CD14-positive monocyte (primary cell): ENCODE results near the gene AGAP1. TPM values are rescaled to one million over a fixed set of nuclear protein-coding genes. Genes with fewer than 3 reads are reported as not detected.

Experiments used
- DNase-seq, 3 donors: peaks; one replicate each; pipeline ENCODE4 v3.0.0-alpha.2; 2011 to 2022
- H2AFZ ChIP-seq: 2 replicates; pipeline ENCODE4 v1.6.0; 2012; ENCODE audit warnings: mild to moderate bottlenecking, low read depth, low read length, inconsistent platforms; ENCODE audit not compliant: insufficient read depth, poor library complexity, severe bottlenecking
- H3K27ac ChIP-seq, 2 donors: 1 replicate in 1 of 2; 2 replicates in 1 of 2; pipeline ENCODE4 v1.5.1; 2012 to 2013; ENCODE audit warnings: low read length in 2 of 2, control low read depth in 1 of 2, inconsistent platforms in 1 of 2, low read depth in 1 of 2, mild to moderate bottlenecking in 1 of 2
- H3K27me3 ChIP-seq, 2 donors: one replicate each; pipeline versions ENCODE4 v1.6.0 to v1.6.1; 2011 to 2013; ENCODE audit warnings: low read length in 2 of 2; ENCODE audit not compliant: control insufficient read depth in 2 of 2, insufficient read depth in 2 of 2
- H3K36me3 ChIP-seq, 2 donors: replicated peaks in 1 of 2; 1 replicate in 1 of 2; 2 replicates in 1 of 2; pipeline versions ENCODE4 v1.5.1 to v1.6.1; 2012 to 2013; ENCODE audit warnings: low read length in 2 of 2, control low read depth in 1 of 2, inconsistent platforms in 1 of 2, mild to moderate bottlenecking in 1 of 2; ENCODE audit not compliant: insufficient read depth in 2 of 2, control insufficient read depth in 1 of 2
- H3K4me1 ChIP-seq, 2 donors: 1 replicate in 1 of 2; 2 replicates in 1 of 2; pipeline versions ENCODE4 v1.5.1 to v1.6.1; 2012 to 2013; ENCODE audit warnings: low read length in 2 of 2, control low read depth in 1 of 2, inconsistent platforms in 1 of 2, mild to moderate bottlenecking in 1 of 2, moderate library complexity in 1 of 2; ENCODE audit not compliant: insufficient read depth in 2 of 2, control insufficient read depth in 1 of 2
- H3K4me2 ChIP-seq: replicated peaks from 2 replicates; pipeline ENCODE3; 2012; ENCODE audit warnings: low read length, moderate library complexity, mild to moderate bottlenecking; ENCODE audit not compliant: poor library complexity, severe bottlenecking; ENCODE audit errors: extremely low read depth
- H3K4me3 ChIP-seq, 3 experiments: fragments of 200-600 bp in 1 of 3; sonication (generic) in 1 of 3; replicated peaks in 1 of 3; 1 replicate in 2 of 3; 2 replicates in 1 of 3; pipeline ENCODE4 v1.5.1; 2011 to 2013; ENCODE audit warnings: low read length in 3 of 3, mild to moderate bottlenecking in 3 of 3, control low read depth in 2 of 3, low read depth in 2 of 3, inconsistent platforms in 1 of 3, moderate library complexity in 1 of 3
- H3K79me2 ChIP-seq: 2 replicates; pipeline ENCODE4 v1.6.0; 2012; ENCODE audit warnings: mild to moderate bottlenecking, control low read depth, inconsistent platforms, low read length, moderate library complexity; ENCODE audit not compliant: insufficient read depth
- H3K9ac ChIP-seq: 2 replicates; pipeline ENCODE4 v1.6.0; 2017; ENCODE audit warnings: low read length, mild to moderate bottlenecking; ENCODE audit not compliant: insufficient read depth, poor library complexity, severe bottlenecking
- H3K9me3 ChIP-seq, 2 donors: replicated peaks in 1 of 2; 1 replicate in 1 of 2; 2 replicates in 1 of 2; pipeline versions ENCODE4 v1.5.1 to v1.6.1; 2012 to 2013; ENCODE audit warnings: low read length in 2 of 2, control low read depth in 1 of 2; ENCODE audit not compliant: control insufficient read depth in 1 of 2, insufficient read depth in 1 of 2
- H4K20me1 ChIP-seq: 2 replicates; pipeline ENCODE4 v1.6.0; 2012; ENCODE audit warnings: mild to moderate bottlenecking, low read length, control low read depth, moderate library complexity; ENCODE audit not compliant: insufficient read depth
- H3K27ac Mint-ChIP-seq, 7 donors: one replicate each; pipeline ENCODE4 v1.8.0; 2020; ENCODE audit warnings: mild to moderate bottlenecking in 7 of 7, mixed read lengths in 7 of 7, moderate library complexity in 6 of 7, inconsistent platforms in 2 of 7
- H3K27me3 Mint-ChIP-seq, 3 donors: one replicate each; pipeline ENCODE4 v1.8.0; 2021 to 2022; ENCODE audit warnings: low read depth in 3 of 3, mild to moderate bottlenecking in 3 of 3, mixed read lengths in 3 of 3, moderate library complexity in 3 of 3, inconsistent platforms in 1 of 3
- H3K36me3 Mint-ChIP-seq, 2 donors: one replicate each; pipeline ENCODE4 v1.8.0; 2020; ENCODE audit warnings: mixed read lengths in 2 of 2, inconsistent platforms in 1 of 2, mild to moderate bottlenecking in 1 of 2
- H3K4me1 Mint-ChIP-seq: one replicate; pipeline ENCODE4 v1.8.0; 2020; ENCODE audit warnings: mild to moderate bottlenecking, mixed read lengths
- H3K4me3 Mint-ChIP-seq, 2 donors: one replicate each; pipeline ENCODE4 v1.8.0; 2020; ENCODE audit warnings: mild to moderate bottlenecking in 2 of 2, mixed read lengths in 2 of 2, moderate library complexity in 1 of 2
- H3K9me3 Mint-ChIP-seq, 7 donors: one replicate each; pipeline ENCODE4 v1.8.0; 2020 to 2022; ENCODE audit warnings: mixed read lengths in 7 of 7, mild to moderate bottlenecking in 6 of 7, moderate library complexity in 6 of 7, inconsistent platforms in 2 of 7
- WGBS: methylation state at CpG from one replicate; pipeline ENCODE4 v1.1.5; 2013; ENCODE audit warnings: missing lambda C conversion rate; ENCODE audit not compliant: insufficient coverage; 5-methylcytosine and 5-hydroxymethylcytosine counted together
- intact Hi-C, 2 donors: fragments of 100-400 bp; cut with micrococcal nuclease; formaldehyde crosslinking; loops; one replicate each; pipeline versions ENCODE4 v1.15.0 to v1.15.1; 2023
- polyA plus RNA-seq, 3 donors: library from polyadenylated mRNA; depleted of rRNA in 1 of 3; unstranded in 2 of 3; stranded (reverse) in 1 of 3; fragments of 300-500 nt in 2 of 3; fragments of >200 nt in 1 of 3; fragmentation: Illumina TruSeq in 2 of 3; gene quantifications; 1 replicate in 2 of 3; 2 replicates in 1 of 3; pipeline ENCODE4 v1.2.3, GENCODE V29; 2012 to 2021
- TF ChIP-seq, protein P1 (sequence below): fragments of 200-600 bp; IDR thresholded peaks from one replicate; pipeline ENCODE4 v1.8.0; 2022; ENCODE audit warnings: antibody characterized with exemption, mild to moderate bottlenecking

Gene AGAP1
- polyA plus RNA-seq, 3 donors: 0.12 TPM; not detected in 2

DNA sequence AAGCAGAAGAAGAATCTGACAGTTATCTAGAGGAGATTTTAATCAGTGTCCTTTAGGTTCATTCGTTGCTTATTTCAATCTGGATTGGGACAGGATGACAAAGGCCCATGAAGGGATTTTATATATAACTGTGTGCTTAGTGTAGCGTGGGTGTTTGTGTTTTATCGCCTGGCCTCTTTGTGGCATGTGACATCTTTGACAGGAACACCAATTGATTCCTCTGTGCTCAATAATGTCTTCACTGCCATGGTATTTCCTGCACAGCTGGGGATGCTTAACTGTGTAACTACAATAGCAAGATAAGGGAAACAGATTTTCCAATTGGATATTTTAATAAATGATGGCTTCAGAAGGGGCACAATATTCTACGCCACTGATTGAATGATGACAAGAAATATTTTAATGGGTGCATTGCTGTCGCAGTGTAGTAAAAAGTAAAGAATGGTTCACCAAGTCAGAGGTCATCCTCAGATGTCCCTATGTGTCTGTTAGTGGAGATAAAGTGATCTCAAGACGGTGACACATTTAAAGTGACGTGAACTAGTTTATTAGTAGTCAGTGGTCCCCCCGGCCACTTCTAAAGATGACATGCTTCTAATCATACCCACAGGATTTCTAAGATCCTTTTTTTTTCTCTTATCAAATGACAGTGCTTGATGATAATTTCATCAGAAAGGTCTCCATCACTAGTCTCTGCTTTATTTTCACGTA, 160.4 kb downstream of the AGAP1 start:
- Histone ChIP-seq H3K4me1 (no peaks in the 10 kb centered on the region), H2AFZ (no peak overlapping the region), H3K4me3 (no peak overlapping the region), H3K79me2 (no peaks in the 10 kb centered on the region), H3K27ac (no peak overlapping the region), H3K27me3 (peaks cover 3 to 25% of the 10 kb centered on the region in 2 donors), H3K4me2 (no peak overlapping the region), H3K36me3 (no peaks in the 10 kb centered on the region), H3K9ac (no peak overlapping the region), H4K20me1 (no peaks in the 10 kb centered on the region), H3K9me3 (peaks cover 0 to 5% of the 10 kb centered on the region in 2 donors)
- 100% methylated on average over 1 of the region's 9 CpGs for WGBS
- Mint-ChIP-seq H3K27ac (no peak overlapping the region), H3K36me3 (no peaks in the 10 kb centered on the region), H3K9me3 (peaks cover 0 to 4% (median 0%) of the 10 kb centered on the region in 7 donors), H3K4me1 (no peaks in the 10 kb centered on the region), H3K4me3 (no peak overlapping the region), H3K27me3 (peaks cover 21 to 32% (median 28%) of the 10 kb centered on the region in 3 donors)
- DNase-seq: no peak
- TF ChIP-seq, protein P1, sequence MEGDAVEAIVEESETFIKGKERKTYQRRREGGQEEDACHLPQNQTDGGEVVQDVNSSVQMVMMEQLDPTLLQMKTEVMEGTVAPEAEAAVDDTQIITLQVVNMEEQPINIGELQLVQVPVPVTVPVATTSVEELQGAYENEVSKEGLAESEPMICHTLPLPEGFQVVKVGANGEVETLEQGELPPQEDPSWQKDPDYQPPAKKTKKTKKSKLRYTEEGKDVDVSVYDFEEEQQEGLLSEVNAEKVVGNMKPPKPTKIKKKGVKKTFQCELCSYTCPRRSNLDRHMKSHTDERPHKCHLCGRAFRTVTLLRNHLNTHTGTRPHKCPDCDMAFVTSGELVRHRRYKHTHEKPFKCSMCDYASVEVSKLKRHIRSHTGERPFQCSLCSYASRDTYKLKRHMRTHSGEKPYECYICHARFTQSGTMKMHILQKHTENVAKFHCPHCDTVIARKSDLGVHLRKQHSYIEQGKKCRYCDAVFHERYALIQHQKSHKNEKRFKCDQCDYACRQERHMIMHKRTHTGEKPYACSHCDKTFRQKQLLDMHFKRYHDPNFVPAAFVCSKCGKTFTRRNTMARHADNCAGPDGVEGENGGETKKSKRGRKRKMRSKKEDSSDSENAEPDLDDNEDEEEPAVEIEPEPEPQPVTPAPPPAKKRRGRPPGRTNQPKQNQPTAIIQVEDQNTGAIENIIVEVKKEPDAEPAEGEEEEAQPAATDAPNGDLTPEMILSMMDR: no peak
- intact Hi-C loops: no loop called here

DNA sequence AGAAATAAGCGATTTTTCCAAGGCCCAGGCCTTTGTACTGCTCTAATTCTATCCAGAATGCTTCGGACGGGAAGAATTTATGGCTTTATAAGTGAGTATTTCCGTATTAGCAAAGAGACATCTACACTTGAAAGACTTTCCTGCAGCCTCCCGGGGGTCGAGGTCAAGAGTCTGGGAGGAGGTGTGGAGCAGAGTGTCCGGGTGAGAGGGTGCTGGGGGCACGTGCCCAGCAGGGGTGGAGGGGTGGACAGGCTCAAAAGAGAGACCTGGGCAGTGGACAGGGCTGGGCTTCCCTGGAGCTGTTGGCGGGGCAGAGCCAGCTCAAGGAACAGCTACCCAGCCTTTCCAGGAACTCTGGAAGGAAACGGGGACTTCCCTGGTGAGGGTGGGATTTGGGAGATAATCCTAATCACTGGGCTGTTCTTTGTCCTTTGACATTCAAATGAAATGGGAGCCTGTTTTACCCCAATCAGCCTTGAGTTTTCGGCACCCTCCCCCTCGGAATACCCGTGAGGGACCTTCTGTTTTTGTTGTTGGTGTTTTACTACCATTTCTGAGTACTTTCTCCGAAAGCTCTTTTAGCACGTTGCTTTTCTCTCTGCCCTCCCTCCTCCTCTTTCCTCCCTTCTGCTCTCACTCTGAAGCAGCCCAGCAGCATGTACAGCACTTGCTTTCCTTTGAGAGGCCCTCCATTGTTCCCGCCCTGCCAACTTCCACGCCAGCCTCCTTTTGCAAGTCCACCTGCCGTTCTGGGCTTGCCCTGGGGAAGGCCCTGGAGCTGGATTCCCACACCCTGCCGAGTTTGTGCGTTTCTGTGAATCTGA, 164.7 kb downstream of the AGAP1 start:
- TF ChIP-seq, protein P1: no peak
- no peak overlapping the region for H2AFZ ChIP-seq
- Mint-ChIP-seq H3K4me3 (peak overlapping the region in 1 of 2 donors; percentile 47), H3K27me3 (peaks cover 33 to 47% (median 37%) of the 10 kb centered on the region in 3 donors), H3K36me3 (no peaks in the 10 kb centered on the region), H3K9me3 (peaks cover 0 to 3% (median 0%) of the 10 kb centered on the region in 7 donors), H3K4me1 (no peaks in the 10 kb centered on the region), H3K27ac (no peak overlapping the region)
- no peaks in the 10 kb centered on the region for H4K20me1 ChIP-seq
- intact Hi-C loops: no loop called here
- H3K4me1 ChIP-seq: no peaks in the 10 kb centered on the region
- DNase-seq: no peak
- H3K36me3 ChIP-seq: no peaks in the 10 kb centered on the region
- no peak overlapping the region for H3K4me3 ChIP-seq
- no peak overlapping the region for H3K27ac ChIP-seq
- H3K9me3 ChIP-seq: peaks cover 0 to 5% of the 10 kb centered on the region in 2 donors
- H3K79me2 ChIP-seq: no peaks in the 10 kb centered on the region
- no peak overlapping the region for H3K9ac ChIP-seq
- no peak overlapping the region for H3K4me2 ChIP-seq
- WGBS: 7% methylated on average over 10 of the region's 20 CpGs
- peaks cover 3 to 30% of the 10 kb centered on the region in 2 donors for H3K27me3 ChIP-seq
